Adrenal gland (tissue), 5 donors: ENCODE measurements around the gene CERS2.

Source experiments
- CTCF ChIP-seq, 6 experiments: fragments of 450-650 bp in 4 of 6; fragments of 200-600 bp in 2 of 6; sonication (generic) in 1 of 6; IDR thresholded peaks; 1 replicate in 5 of 6; 2 replicates in 1 of 6; pipeline versions ENCODE4 v1.5.1 to v1.8.0; 2016 to 2021; ENCODE audit warnings: antibody characterized with exemption in 6 of 6, mild to moderate bottlenecking in 2 of 6, moderate library complexity in 1 of 6
- POLR2A ChIP-seq, 2 donors: fragments of 450-650 bp; IDR thresholded peaks; one replicate each; pipeline ENCODE4 v1.6.1; 2017; ENCODE audit warnings: antibody characterized with exemption in 2 of 2, mild to moderate bottlenecking in 2 of 2, moderate library complexity in 1 of 2
- donor health status: DM: no; HTN: no; CAD: no.

DNA sequence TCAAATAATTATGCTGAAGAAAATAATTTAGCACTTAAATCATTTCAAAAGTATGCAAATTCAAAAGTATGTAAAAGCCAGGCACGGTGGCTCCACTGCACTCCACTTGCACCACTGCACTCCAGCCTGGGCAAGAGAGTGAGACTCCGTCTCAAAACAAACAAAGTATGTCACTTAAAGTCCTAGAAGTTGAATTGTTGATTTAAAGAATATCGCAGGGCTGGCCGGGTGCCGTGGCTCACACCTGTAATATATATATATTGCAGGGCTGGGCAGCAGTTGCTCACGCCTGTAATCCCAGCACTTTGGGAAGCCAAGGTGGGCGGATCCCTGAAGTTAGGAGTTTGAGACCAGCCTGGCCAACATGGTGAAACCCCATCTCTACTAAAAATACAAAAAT, 57.2 kb downstream of the CERS2 start:
- TF ChIP-seq CTCF (IDR thresholded peaks at IDR 0.05): no peak
- no peak for TF ChIP-seq POLR2A (IDR thresholded peaks at IDR 0.05)
